ENCODE measurements around the gene POU6F2. TPM values are rescaled to one million over a fixed set of nuclear protein-coding genes. Genes with fewer than 3 reads are reported as not detected.
"Not testable (repeated sequence)": the region's sequence is repeated elsewhere in the genome, so short reads cannot be mapped to it uniquely, and the experiment has no call there.

The POU6F2 gene
- total and polyA plus RNA-seq, 2 donors (not counting 1 experiment from before 2014, with no cell fraction given): under 0.01 TPM; not detected in 1

DNA sequence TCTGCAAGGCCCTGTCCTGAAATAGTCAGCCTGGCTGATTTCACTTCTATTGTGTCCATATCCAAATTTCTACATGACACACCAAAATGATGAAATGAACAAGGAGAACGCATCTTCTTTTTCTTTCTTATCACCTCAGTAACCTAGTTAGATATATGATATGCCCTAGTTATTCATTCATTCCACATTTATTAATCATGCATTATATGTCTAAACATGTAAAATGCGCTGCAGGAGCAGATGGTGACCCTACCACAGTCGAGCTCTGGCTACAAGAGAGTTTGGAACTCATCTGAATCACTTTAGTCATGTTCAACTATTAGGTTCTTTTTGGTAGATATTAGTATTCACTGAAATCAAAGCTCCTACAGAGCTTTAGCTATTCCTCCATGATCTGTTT, 36.9 kb upstream of the POU6F2 start:
- no peaks in the 10 kb centered on the region for H3K27me3 ChIP-seq (ENCODE audit: control insufficient read depth, insufficient read depth, low read length)
- no peak overlapping the region for H3K27ac ChIP-seq (ENCODE audit: insufficient read depth, low read length)
- H3K9me3 ChIP-seq (ENCODE audit: control insufficient read depth, insufficient read depth, low read depth, low read length): no peaks in the 10 kb centered on the region
- H3K79me2 ChIP-seq (ENCODE audit: control insufficient read depth, insufficient read depth, low read length): no peaks in the 10 kb centered on the region
- H3K4me3 ChIP-seq (replicated peaks in 1 of 4; ENCODE audit: control extremely low read depth in 1 of 4, insufficient read depth in 1 of 4, low read depth in 3 of 4, low read length in 4 of 4): no peak overlapping the region
- no peaks in the 10 kb centered on the region for H3K36me3 ChIP-seq (ENCODE audit: control insufficient read depth, insufficient read depth, low read length)
- H3K9ac ChIP-seq (ENCODE audit: insufficient read depth, low read length): no peak overlapping the region
- TF ChIP-seq, protein P1, sequence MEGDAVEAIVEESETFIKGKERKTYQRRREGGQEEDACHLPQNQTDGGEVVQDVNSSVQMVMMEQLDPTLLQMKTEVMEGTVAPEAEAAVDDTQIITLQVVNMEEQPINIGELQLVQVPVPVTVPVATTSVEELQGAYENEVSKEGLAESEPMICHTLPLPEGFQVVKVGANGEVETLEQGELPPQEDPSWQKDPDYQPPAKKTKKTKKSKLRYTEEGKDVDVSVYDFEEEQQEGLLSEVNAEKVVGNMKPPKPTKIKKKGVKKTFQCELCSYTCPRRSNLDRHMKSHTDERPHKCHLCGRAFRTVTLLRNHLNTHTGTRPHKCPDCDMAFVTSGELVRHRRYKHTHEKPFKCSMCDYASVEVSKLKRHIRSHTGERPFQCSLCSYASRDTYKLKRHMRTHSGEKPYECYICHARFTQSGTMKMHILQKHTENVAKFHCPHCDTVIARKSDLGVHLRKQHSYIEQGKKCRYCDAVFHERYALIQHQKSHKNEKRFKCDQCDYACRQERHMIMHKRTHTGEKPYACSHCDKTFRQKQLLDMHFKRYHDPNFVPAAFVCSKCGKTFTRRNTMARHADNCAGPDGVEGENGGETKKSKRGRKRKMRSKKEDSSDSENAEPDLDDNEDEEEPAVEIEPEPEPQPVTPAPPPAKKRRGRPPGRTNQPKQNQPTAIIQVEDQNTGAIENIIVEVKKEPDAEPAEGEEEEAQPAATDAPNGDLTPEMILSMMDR (conservative IDR thresholded peaks at IDR 0.05 in 1 of 2, IDR thresholded peaks at IDR 0.05 in 1 of 2; ENCODE audit: low read depth in 1 of 2, low read length in 2 of 2): no peak
- no peak for TF ChIP-seq EZH2 (IDR thresholded peaks at IDR 0.05; ENCODE audit: low read length, missing control alignments)
- H2AFZ ChIP-seq (ENCODE audit: low read length): no peak overlapping the region
- no peak overlapping the region for H3K4me2 ChIP-seq (ENCODE audit: extremely low read depth, insufficient read depth, low read length)
- H4K20me1 ChIP-seq (ENCODE audit: control insufficient read depth, extremely low read depth, insufficient read depth, low read length): no peaks in the 10 kb centered on the region
- H3K4me1 ChIP-seq (ENCODE audit: control insufficient read depth, extremely low read depth, insufficient read depth, low read length): no peaks in the 10 kb centered on the region
- no peak for DNase-seq (ENCODE audit: low read depth in 2 of 2)

DNA sequence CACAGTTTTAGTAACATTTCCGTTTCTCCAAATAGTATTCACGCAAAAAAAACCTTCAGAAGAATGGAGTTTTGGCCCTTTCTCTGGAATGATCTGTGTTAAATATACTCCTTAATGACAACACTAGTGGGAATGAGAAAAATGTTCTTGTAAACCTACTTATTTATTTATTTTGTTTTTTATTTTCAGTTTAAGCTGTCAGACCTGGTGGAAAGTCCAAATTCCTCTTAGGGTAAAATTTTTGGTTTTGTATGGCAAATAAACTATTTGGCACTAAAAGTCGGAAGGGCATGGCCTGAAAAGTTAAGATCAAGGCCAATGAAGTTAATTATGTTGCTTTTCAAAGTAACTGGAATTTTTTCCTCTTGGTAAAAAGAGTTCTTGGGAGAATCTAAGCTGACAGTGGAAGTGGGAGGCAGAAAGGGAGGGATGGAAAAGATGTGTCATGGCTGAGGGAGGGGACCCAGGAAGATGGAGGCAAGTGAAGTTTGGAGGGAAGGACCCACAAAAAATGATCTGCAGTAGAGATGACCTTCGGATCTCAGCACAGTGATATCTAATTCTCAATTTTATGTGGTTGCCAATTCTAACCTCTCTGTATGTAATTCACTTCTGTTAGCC, 35.2 kb upstream of the POU6F2 start:
- TF ChIP-seq, protein P1 (conservative IDR thresholded peaks at IDR 0.05 in 1 of 2, IDR thresholded peaks at IDR 0.05 in 1 of 2; ENCODE audit: low read depth in 1 of 2, low read length in 2 of 2): no peak
- no peak for TF ChIP-seq EZH2 (IDR thresholded peaks at IDR 0.05; ENCODE audit: low read length, missing control alignments)
- no peaks in the 10 kb centered on the region for H3K36me3 ChIP-seq (ENCODE audit: control insufficient read depth, insufficient read depth, low read length)
- no peaks in the 10 kb centered on the region for H3K27me3 ChIP-seq (ENCODE audit: control insufficient read depth, insufficient read depth, low read length)
- no peaks in the 10 kb centered on the region for H3K79me2 ChIP-seq (ENCODE audit: control insufficient read depth, insufficient read depth, low read length)
- H3K4me1 ChIP-seq (ENCODE audit: control insufficient read depth, extremely low read depth, insufficient read depth, low read length): no peaks in the 10 kb centered on the region
- no peaks in the 10 kb centered on the region for H4K20me1 ChIP-seq (ENCODE audit: control insufficient read depth, extremely low read depth, insufficient read depth, low read length)
- no peak overlapping the region for H3K9ac ChIP-seq (ENCODE audit: insufficient read depth, low read length)
- H3K4me3 ChIP-seq (replicated peaks in 1 of 4; ENCODE audit: control extremely low read depth in 1 of 4, insufficient read depth in 1 of 4, low read depth in 3 of 4, low read length in 4 of 4): no peak overlapping the region
- H3K9me3 ChIP-seq (ENCODE audit: control insufficient read depth, insufficient read depth, low read depth, low read length): no peaks in the 10 kb centered on the region
- no peak overlapping the region for H3K4me2 ChIP-seq (ENCODE audit: extremely low read depth, insufficient read depth, low read length)
- DNase-seq (ENCODE audit: low read depth in 2 of 2): no peak
- no peak overlapping the region for H2AFZ ChIP-seq (ENCODE audit: low read length)
- no peak overlapping the region for H3K27ac ChIP-seq (ENCODE audit: insufficient read depth, low read length)

DNA sequence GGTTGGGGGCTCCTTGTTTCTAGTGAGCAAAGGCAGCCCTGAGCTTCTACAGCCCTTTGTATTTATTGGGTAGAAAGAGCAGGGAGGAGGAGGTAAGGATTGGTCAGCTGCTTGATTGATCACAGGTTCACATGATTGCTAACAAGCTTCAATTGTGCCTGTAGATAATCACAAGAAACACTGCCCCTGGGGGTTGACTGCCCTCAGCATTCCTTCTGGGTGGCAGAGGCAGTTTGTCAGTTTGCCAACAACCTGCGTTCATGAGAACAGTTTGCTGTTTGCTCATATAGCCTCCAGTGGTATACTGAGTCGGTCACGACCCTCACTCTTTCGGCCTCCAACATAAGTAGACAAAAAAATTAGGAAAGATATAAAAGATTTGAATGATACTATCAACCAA, 30.2 kb upstream of the POU6F2 start:
- not testable (repeated sequence) for DNase-seq (ENCODE audit: low read depth in 2 of 2); H3K27ac ChIP-seq (ENCODE audit: insufficient read depth, low read length); H3K4me2 ChIP-seq (ENCODE audit: extremely low read depth, insufficient read depth, low read length)

More for the DNA sequence above, 30.2 kb upstream of the POU6F2 start:
- not testable (repeated sequence) for H3K4me1 ChIP-seq (ENCODE audit: control insufficient read depth, extremely low read depth, insufficient read depth, low read length); H3K36me3 ChIP-seq (ENCODE audit: control insufficient read depth, insufficient read depth, low read length); H2AFZ ChIP-seq (ENCODE audit: low read length); H4K20me1 ChIP-seq (ENCODE audit: control insufficient read depth, extremely low read depth, insufficient read depth, low read length); H3K9ac ChIP-seq (ENCODE audit: insufficient read depth, low read length); H3K9me3 ChIP-seq (ENCODE audit: control insufficient read depth, insufficient read depth, low read depth, low read length); H3K79me2 ChIP-seq (ENCODE audit: control insufficient read depth, insufficient read depth, low read length); H3K27me3 ChIP-seq (ENCODE audit: control insufficient read depth, insufficient read depth, low read length); H3K4me3 ChIP-seq (replicated peaks in 1 of 4; ENCODE audit: control extremely low read depth in 1 of 4, insufficient read depth in 1 of 4, low read depth in 3 of 4, low read length in 4 of 4)

All from fibroblast of lung (primary cell).